Bronchial epithelial cell (primary cell): Measurements from ENCODE around the gene MPND. TPM values are rescaled to one million over a fixed set of nuclear protein-coding genes. Genes with fewer than 3 reads are reported as not detected.

ENCODE experiments used
- DNase-seq: peaks from one replicate; pipeline ENCODE4 v3.0.0-alpha.2; 2010; ENCODE audit warnings: low read depth
- FAIRE-seq: peaks from 2 replicates; lab custom pipeline; 2011; peaks lifted over from hg19 to GRCh38; lab: Jason Lieb, UNC
- H3K27me3 ChIP-seq: 2 replicates; pipeline ENCODE4 v1.5.1; 2011; ENCODE audit warnings: low read length; ENCODE audit not compliant: control insufficient read depth, insufficient read depth
- H3K36me3 ChIP-seq: 2 replicates; pipeline ENCODE4 v1.5.1; 2011; ENCODE audit warnings: low read length; ENCODE audit not compliant: control insufficient read depth, insufficient read depth
- H3K4me3 ChIP-seq: 2 replicates; pipeline ENCODE4 v1.5.1; 2011; ENCODE audit warnings: mild to moderate bottlenecking, low read depth, low read length, control low read depth
- CTCF ChIP-seq: IDR thresholded peaks from 2 replicates; pipeline ENCODE4 v1.5.1; 2011; ENCODE audit warnings: mild to moderate bottlenecking, moderate library complexity, low read length, control low read depth, inconsistent platforms; ENCODE audit not compliant: insufficient read depth, severe bottlenecking
- total RNA-seq: library from RNA; depleted of rRNA; stranded (reverse); fragments of >200 nt; gene quantifications from 2 replicates; pipeline ENCODE4 v1.2.1, GENCODE V29; 2014

MPND gene
- 3.7 and 6.4 TPM in 2 replicates for total RNA-seq

GRCh38 chr19:4343370-4344307 is at the start of gene MPND:
Gene MPND (plus strand): TSS chr19:4343562. CDS start chr19:4343594, 32 bp downstream.
- no peak for FAIRE-seq

GRCh38 chr19:4294389-4294788 is 49.0 kb upstream of the MPND start:
- no peaks in the 10 kb centered on the region for H3K36me3 ChIP-seq
- TF ChIP-seq CTCF: no peak
- no peak for DNase-seq
- H3K4me3 ChIP-seq: no peak overlapping the region
- H3K27me3 ChIP-seq: peaks cover 1% of the 10 kb centered on the region
- no peak for FAIRE-seq

More at GRCh38 chr19:4343370-4344307, at the start of gene MPND:
- DNase-seq: peak; percentile 66
- H3K27me3 ChIP-seq: no peaks in the 10 kb centered on the region
- peaks cover 1% of the 10 kb centered on the region for H3K36me3 ChIP-seq
- H3K4me3 ChIP-seq: peak within 1 kb of the TSS; percentile 50
- no peak for TF ChIP-seq CTCF

GRCh38 chr19:4295972-4296771 is 47.2 kb upstream of the MPND start:
- FAIRE-seq (no peak), DNase-seq (no peak)
- Histone ChIP-seq H3K36me3 (no peaks in the 10 kb centered on the region), H3K4me3 (no peak overlapping the region), H3K27me3 (peaks cover 1% of the 10 kb centered on the region)
- TF ChIP-seq CTCF: no peak

- DNase-seq: no peak
- no peak for TF ChIP-seq CTCF
- peaks cover 1% of the 10 kb centered on the region for H3K27me3 ChIP-seq
- H3K36me3 ChIP-seq: no peaks in the 10 kb centered on the region
- H3K4me3 ChIP-seq: no peak overlapping the region
- no peak for FAIRE-seq
Measured at GRCh38 chr19:4297901-4298809, 45.2 kb upstream of the MPND start.

GRCh38 chr19:4298810-4299550 is 44.4 kb upstream of the MPND start:
- DNase-seq: no peak
- FAIRE-seq: no peak
- no peaks in the 10 kb centered on the region for H3K36me3 ChIP-seq
- no peak overlapping the region for H3K4me3 ChIP-seq
- peaks cover 1% of the 10 kb centered on the region for H3K27me3 ChIP-seq
- no peak for TF ChIP-seq CTCF
